Peyer's patch (tissue), 4 donors: ENCODE measurements around the gene CNTNAP4. TPM values are rescaled to one million over a fixed set of nuclear protein-coding genes. Genes with fewer than 3 reads are reported as not detected.

ENCODE experiments used
- DNase-seq, 3 donors: peaks; one replicate each; pipeline ENCODE4 v3.0.0-alpha.2; 2017 to 2019
- H3K27ac ChIP-seq, 4 donors: fragments of 200-600 bp; sonication (generic); one replicate each; pipeline ENCODE4 v1.5.1; 2016 to 2019
- H3K27me3 ChIP-seq, 2 donors: fragments of 200-600 bp; sonication (generic); one replicate each; pipeline ENCODE4 v1.5.1; 2019
- H3K36me3 ChIP-seq, 3 donors: fragments of 200-600 bp; sonication (generic); one replicate each; pipeline ENCODE4 v1.5.1; 2016 to 2019
- H3K4me1 ChIP-seq, 4 donors: fragments of 200-600 bp; sonication (generic); one replicate each; pipeline ENCODE4 v1.5.1; 2016 to 2019
- H3K4me3 ChIP-seq, 4 donors: fragments of 200-600 bp; sonication (generic); 1 replicate in 3 of 4; 2 replicates in 1 of 4; pipeline ENCODE4 v1.5.1; 2016 to 2019; ENCODE audit warnings: mild to moderate bottlenecking in 1 of 4
- H3K9me3 ChIP-seq, 4 donors: fragments of 200-600 bp; sonication (generic); one replicate each; pipeline ENCODE4 v1.5.1; 2016 to 2019; ENCODE audit warnings: mild to moderate bottlenecking in 1 of 4
- POLR2A ChIP-seq, 2 donors: fragments of 450-650 bp; IDR thresholded peaks; one replicate each; pipeline ENCODE4 v1.5.1; 2017; ENCODE audit warnings: antibody characterized with exemption in 2 of 2, mild to moderate bottlenecking in 2 of 2, moderate library complexity in 2 of 2
- total RNA-seq, 4 donors: library from RNA; depleted of rRNA; stranded (reverse); fragments of >200 nt; gene quantifications; one replicate each; pipeline ENCODE4 v1.1.0, GENCODE V29; 2016
- TF ChIP-seq, protein P1 (sequence below), 6 experiments: fragments of 450-650 bp in 4 of 6; fragments of 200-600 bp in 2 of 6; sonication (generic) in 1 of 6; IDR thresholded peaks; one replicate each; pipeline ENCODE4 v1.5.1; 2017 to 2019; ENCODE audit warnings: antibody characterized with exemption in 6 of 6, mild to moderate bottlenecking in 3 of 6, moderate library complexity in 1 of 6

The CNTNAP4 gene
- total RNA-seq, 4 donors from 2014 or later, result not detected

DNA sequence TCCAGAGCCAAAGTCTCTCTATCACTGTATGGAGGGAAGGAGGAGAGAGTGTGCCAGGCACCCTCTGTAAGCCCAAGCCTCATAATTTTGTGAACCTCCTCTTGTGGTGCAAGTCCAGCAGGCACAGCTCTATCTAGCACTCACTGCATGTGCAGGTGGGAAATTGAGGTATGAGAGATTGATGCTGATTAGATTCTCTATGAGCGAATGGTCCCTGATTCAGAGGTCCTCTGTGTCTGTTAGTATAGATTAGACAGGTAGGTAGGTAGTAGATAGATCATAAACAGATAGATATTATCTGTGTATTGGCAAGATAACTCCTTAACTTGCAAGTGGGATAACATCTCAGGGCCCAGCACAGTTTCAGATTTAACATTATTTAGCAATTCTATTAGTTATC is 209.5 kb downstream of the CNTNAP4 start:
- H3K4me3 ChIP-seq, result no peak overlapping the region
- H3K27ac ChIP-seq, result no peak overlapping the region
- DNase-seq, result no peak
- H3K9me3 ChIP-seq, result no peaks in the 10 kb centered on the region
- TF ChIP-seq POLR2A (IDR thresholded peaks at IDR 0.05), result no peak
- TF ChIP-seq, protein P1, sequence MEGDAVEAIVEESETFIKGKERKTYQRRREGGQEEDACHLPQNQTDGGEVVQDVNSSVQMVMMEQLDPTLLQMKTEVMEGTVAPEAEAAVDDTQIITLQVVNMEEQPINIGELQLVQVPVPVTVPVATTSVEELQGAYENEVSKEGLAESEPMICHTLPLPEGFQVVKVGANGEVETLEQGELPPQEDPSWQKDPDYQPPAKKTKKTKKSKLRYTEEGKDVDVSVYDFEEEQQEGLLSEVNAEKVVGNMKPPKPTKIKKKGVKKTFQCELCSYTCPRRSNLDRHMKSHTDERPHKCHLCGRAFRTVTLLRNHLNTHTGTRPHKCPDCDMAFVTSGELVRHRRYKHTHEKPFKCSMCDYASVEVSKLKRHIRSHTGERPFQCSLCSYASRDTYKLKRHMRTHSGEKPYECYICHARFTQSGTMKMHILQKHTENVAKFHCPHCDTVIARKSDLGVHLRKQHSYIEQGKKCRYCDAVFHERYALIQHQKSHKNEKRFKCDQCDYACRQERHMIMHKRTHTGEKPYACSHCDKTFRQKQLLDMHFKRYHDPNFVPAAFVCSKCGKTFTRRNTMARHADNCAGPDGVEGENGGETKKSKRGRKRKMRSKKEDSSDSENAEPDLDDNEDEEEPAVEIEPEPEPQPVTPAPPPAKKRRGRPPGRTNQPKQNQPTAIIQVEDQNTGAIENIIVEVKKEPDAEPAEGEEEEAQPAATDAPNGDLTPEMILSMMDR (IDR thresholded peaks at IDR 0.05), result no peak
- no peaks in the 10 kb centered on the region for H3K27me3 ChIP-seq
- no peaks in the 10 kb centered on the region for H3K36me3 ChIP-seq
- H3K4me1 ChIP-seq, result no peaks in the 10 kb centered on the region

DNA sequence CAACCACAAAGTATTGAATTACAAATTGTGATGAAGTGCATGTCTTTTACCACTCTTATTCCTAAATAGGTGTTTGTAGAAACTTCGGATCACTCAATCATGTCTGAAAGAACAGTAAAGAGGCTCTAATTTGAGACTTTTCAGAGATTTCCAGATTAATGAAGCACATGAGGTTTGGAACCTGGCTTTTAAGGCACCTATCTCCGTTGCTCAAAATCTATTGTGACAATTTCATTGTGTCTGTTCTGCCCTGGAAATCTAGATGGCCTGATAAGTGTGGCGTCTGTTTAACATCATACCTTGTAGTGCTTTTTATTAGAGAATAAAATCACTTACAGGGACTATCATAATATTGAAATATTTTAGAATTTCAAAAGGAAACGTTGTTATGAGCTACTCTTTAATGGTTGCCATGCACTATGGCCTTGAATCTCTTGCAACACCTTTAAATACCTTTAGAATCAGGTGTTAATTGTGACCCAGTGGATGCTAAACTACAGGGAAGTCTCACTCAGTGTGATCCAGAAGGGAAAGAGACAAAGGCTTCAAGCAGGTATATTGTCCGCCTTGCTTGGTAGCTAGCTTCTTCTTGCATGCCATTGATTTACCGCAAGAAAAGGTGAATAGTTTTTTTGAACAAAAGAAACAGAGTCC is 210.3 kb downstream of the CNTNAP4 start:
- no peak overlapping the region for H3K4me3 ChIP-seq
- H3K27ac ChIP-seq, result no peak overlapping the region
- H3K36me3 ChIP-seq, result no peaks in the 10 kb centered on the region
- TF ChIP-seq POLR2A (IDR thresholded peaks at IDR 0.05), result no peak
- TF ChIP-seq, protein P1 (IDR thresholded peaks at IDR 0.05), result no peak
- DNase-seq, result no peak
- no peaks in the 10 kb centered on the region for H3K27me3 ChIP-seq
- H3K9me3 ChIP-seq, result no peaks in the 10 kb centered on the region
- H3K4me1 ChIP-seq, result no peaks in the 10 kb centered on the region

DNA sequence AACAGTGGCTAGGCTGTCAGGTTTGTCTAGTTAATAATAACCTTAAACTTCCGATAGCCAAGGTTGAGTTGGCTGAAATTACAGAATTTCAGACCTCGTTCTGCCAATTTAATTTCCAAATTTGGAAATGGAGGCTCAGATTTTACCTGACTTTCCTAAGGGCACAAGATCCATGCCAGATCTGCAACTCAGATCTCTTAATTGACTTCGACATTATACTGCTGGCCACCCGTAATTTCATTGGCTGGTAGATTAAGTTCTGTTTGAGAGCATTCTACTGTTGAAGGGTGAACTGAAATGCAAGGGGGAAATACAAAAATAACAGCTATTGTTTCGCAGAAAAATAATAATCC is 210.8 kb downstream of the CNTNAP4 start:
- no peaks in the 10 kb centered on the region for H3K4me1 ChIP-seq
- no peaks in the 10 kb centered on the region for H3K36me3 ChIP-seq
- TF ChIP-seq, protein P1 (IDR thresholded peaks at IDR 0.05), result no peak
- TF ChIP-seq POLR2A (IDR thresholded peaks at IDR 0.05), result no peak
- DNase-seq, result no peak
- no peak overlapping the region for H3K4me3 ChIP-seq
- H3K27ac ChIP-seq, result no peak overlapping the region
- no peaks in the 10 kb centered on the region for H3K27me3 ChIP-seq
- H3K9me3 ChIP-seq, result no peaks in the 10 kb centered on the region

DNA sequence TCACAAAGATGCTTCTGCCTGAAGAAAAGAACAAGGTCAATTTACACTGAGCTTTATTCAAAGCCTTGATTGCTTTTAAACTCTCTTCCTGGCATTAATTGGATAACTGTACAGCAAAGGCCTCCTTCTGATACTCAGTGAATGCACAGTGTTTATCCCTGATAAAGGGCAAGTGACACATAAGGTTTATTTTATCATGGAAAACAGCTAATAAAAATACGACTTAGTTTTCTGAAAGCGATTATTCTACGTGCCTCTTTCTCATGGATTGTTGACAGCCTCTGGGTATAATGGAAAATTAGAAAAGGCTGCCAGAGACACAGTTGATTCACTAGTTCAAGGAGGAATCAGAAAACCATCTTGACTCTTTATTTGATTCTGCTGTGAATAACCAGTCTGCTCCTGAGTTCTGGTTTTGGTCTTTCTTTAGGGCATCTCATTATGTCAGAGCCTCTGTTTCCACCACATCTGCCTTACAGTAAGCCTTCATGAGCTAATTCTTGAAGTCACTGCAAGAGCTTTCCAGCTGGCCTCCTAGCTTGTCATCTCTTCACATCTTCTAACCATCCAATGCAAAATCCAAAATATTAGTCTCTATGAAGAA is 212.9 kb downstream of the CNTNAP4 start:
- no peak for TF ChIP-seq POLR2A (IDR thresholded peaks at IDR 0.05)
- TF ChIP-seq, protein P1 (IDR thresholded peaks at IDR 0.05), result no peak
- Histone ChIP-seq H3K4me1 (no peaks in the 10 kb centered on the region), H3K4me3 (no peak overlapping the region), H3K9me3 (no peaks in the 10 kb centered on the region), H3K27me3 (no peaks in the 10 kb centered on the region), H3K36me3 (no peaks in the 10 kb centered on the region), H3K27ac (no peak overlapping the region)
- no peak for DNase-seq

DNA sequence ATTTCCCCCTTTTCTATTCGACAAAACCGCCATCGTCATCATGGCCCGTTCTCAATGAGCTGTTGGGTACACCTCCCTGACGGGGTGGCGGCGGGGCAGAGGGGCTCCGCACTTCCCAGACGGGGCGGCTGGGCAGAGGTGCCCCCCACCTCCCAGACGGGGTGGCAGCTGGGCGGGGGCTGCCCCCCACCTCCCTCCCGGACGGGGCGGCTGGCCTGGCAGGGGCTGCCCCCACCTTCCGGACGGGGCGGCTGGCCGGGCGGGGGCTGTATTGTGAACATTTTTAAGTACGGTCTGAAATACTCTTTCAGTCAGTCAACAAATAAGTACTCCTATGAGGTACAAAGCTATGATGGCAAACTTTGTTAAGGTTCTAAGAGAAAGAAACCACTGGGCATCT is 222.8 kb downstream of the CNTNAP4 start:
- no peaks in the 10 kb centered on the region for H3K4me1 ChIP-seq
- no peak overlapping the region for H3K27ac ChIP-seq
- no peaks in the 10 kb centered on the region for H3K36me3 ChIP-seq
- TF ChIP-seq, protein P1 (IDR thresholded peaks at IDR 0.05), result no peak
- TF ChIP-seq POLR2A (IDR thresholded peaks at IDR 0.05), result no peak
- no peaks in the 10 kb centered on the region for H3K9me3 ChIP-seq
- DNase-seq, result no peak
- no peak overlapping the region for H3K4me3 ChIP-seq
- no peaks in the 10 kb centered on the region for H3K27me3 ChIP-seq
